Activated CD8-positive, alpha-beta memory T cell treated with anti-CD3 and anti-CD28 coated beads, Interleukin-2, amount 50 U/mL, for 48 hours (primary cell): ENCODE data around the gene SRPK2.

Source experiments
- DNase-seq: peaks from one replicate; pipeline ENCODE4 v3.0.0-alpha.2; 2020

The SRPK2 gene

DNA sequence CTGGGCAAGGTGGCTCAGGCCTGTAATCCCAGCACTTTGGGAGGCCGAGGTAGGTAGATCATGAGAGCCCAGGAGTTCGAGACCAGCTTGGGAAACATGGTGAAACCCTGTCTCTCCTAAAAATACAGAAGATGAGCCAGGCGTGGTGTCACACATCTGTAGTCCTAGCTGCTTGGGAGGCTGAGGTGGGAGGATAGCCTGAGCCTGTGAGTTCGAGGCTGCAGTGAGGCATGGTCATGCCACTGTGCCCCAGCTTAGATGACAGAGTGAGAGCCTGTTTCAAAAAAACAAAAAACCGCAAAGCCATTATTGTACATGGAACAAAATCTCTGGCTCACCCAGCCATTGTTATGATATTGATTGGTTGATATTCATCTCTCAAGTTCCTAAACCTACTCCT is 321.0 kb downstream of the SRPK2 start:
- no peak for DNase-seq
